ENCODE measurements around the gene GPSM1. TPM values are rescaled to one million over a fixed set of nuclear protein-coding genes. Genes with fewer than 3 reads are reported as not detected.

Gene GPSM1
- total RNA-seq, 1 experiment from 2014 or later: 14.2 TPM

- DNase-seq (ENCODE audit: low spot score) (no peak), ATAC-seq (no peak)
- POLR2A ChIA-PET: no interaction called here
- H3K27me3 Mint-ChIP-seq (ENCODE audit: low read depth): no peaks in the 10 kb centered on the region
- no peak overlapping the region for H3K4me3 Mint-ChIP-seq
- no peaks in the 10 kb centered on the region for H3K36me3 Mint-ChIP-seq
- TF ChIP-seq, protein P1, sequence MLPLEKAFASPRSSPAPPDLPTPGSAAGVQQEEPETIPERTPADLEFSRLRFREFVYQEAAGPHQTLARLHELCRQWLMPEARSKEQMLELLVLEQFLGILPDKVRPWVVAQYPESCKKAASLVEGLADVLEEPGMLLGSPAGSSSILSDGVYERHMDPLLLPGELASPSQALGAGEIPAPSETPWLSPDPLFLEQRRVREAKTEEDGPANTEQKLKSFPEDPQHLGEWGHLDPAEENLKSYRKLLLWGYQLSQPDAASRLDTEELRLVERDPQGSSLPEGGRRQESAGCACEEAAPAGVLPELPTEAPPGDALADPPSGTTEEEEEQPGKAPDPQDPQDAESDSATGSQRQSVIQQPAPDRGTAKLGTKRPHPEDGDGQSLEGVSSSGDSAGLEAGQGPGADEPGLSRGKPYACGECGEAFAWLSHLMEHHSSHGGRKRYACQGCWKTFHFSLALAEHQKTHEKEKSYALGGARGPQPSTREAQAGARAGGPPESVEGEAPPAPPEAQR (CRISPR knock-in tag; IDR thresholded peaks at IDR 0.05): no peak
- TF ChIP-seq, protein P2, sequence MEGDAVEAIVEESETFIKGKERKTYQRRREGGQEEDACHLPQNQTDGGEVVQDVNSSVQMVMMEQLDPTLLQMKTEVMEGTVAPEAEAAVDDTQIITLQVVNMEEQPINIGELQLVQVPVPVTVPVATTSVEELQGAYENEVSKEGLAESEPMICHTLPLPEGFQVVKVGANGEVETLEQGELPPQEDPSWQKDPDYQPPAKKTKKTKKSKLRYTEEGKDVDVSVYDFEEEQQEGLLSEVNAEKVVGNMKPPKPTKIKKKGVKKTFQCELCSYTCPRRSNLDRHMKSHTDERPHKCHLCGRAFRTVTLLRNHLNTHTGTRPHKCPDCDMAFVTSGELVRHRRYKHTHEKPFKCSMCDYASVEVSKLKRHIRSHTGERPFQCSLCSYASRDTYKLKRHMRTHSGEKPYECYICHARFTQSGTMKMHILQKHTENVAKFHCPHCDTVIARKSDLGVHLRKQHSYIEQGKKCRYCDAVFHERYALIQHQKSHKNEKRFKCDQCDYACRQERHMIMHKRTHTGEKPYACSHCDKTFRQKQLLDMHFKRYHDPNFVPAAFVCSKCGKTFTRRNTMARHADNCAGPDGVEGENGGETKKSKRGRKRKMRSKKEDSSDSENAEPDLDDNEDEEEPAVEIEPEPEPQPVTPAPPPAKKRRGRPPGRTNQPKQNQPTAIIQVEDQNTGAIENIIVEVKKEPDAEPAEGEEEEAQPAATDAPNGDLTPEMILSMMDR (IDR thresholded peaks at IDR 0.05): no peak
- TF ChIP-seq TP53 (CRISPR knock-in tag; IDR thresholded peaks at IDR 0.05): no peak
- TF ChIP-seq CREB1 (CRISPR knock-in tag; IDR thresholded peaks at IDR 0.05): no peak
- TF ChIP-seq, protein P3, sequence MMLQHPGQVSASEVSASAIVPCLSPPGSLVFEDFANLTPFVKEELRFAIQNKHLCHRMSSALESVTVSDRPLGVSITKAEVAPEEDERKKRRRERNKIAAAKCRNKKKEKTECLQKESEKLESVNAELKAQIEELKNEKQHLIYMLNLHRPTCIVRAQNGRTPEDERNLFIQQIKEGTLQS (CRISPR knock-in tag; conservative IDR thresholded peaks at IDR 0.05): no peak
- no peak for TF ChIP-seq PRRX2 (CRISPR knock-in tag; IDR thresholded peaks at IDR 0.05)
- TF ChIP-seq ZNF121 (CRISPR knock-in tag; IDR thresholded peaks at IDR 0.05): no peak
- TF ChIP-seq, protein P4, sequence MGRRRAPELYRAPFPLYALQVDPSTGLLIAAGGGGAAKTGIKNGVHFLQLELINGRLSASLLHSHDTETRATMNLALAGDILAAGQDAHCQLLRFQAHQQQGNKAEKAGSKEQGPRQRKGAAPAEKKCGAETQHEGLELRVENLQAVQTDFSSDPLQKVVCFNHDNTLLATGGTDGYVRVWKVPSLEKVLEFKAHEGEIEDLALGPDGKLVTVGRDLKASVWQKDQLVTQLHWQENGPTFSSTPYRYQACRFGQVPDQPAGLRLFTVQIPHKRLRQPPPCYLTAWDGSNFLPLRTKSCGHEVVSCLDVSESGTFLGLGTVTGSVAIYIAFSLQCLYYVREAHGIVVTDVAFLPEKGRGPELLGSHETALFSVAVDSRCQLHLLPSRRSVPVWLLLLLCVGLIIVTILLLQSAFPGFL (CRISPR knock-in tag; IDR thresholded peaks at IDR 0.05; ENCODE audit: borderline replicate concordance): no peak
- no peak for TF ChIP-seq SP1 (CRISPR knock-in tag; conservative IDR thresholded peaks at IDR 0.05)
- no peak for TF ChIP-seq GTF2I (CRISPR knock-in tag; conservative IDR thresholded peaks at IDR 0.05)
- TF ChIP-seq TEAD1 (CRISPR knock-in tag; IDR thresholded peaks at IDR 0.05): no peak
- no peak for TF ChIP-seq ZBTB21 (CRISPR knock-in tag; IDR thresholded peaks at IDR 0.05; ENCODE audit: borderline replicate concordance)
- TF ChIP-seq ZNF423 (CRISPR knock-in tag; IDR thresholded peaks at IDR 0.05): no peak
- TF ChIP-seq, protein P5, sequence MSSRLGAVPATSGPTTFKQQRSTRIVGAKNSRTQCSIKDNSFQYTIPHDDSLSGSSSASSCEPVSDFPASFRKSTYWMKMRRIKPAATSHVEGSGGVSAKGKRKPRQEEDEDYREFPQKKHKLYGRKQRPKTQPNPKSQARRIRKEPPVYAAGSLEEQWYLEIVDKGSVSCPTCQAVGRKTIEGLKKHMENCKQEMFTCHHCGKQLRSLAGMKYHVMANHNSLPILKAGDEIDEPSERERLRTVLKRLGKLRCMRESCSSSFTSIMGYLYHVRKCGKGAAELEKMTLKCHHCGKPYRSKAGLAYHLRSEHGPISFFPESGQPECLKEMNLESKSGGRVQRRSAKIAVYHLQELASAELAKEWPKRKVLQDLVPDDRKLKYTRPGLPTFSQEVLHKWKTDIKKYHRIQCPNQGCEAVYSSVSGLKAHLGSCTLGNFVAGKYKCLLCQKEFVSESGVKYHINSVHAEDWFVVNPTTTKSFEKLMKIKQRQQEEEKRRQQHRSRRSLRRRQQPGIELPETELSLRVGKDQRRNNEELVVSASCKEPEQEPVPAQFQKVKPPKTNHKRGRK (CRISPR knock-in tag; IDR thresholded peaks at IDR 0.05; ENCODE audit: borderline replicate concordance): no peak
- TF ChIP-seq NR3C1 (CRISPR knock-in tag; conservative IDR thresholded peaks at IDR 0.05; ENCODE audit: low read depth): no peak
- TF ChIP-seq, protein P6, sequence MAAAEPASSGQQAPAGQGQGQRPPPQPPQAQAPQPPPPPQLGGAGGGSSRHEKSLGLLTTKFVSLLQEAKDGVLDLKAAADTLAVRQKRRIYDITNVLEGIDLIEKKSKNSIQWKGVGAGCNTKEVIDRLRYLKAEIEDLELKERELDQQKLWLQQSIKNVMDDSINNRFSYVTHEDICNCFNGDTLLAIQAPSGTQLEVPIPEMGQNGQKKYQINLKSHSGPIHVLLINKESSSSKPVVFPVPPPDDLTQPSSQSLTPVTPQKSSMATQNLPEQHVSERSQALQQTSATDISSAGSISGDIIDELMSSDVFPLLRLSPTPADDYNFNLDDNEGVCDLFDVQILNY (CRISPR knock-in tag; IDR thresholded peaks at IDR 0.05): no peak
- CTCF ChIA-PET: interaction anchor here (0.8 to 3.9 kb wide), 8 partner anchors 10 to 152 kb away, joined by 3 to 17 read pairs (median 4); partner anchors contain the start of gene DNLZ
- peaks cover 10% of the 10 kb centered on the region; the same call in 1 of the 2 replicates for H3K9me3 Mint-ChIP-seq
- H3K4me1 Mint-ChIP-seq: peaks cover 3% of the 10 kb centered on the region; the same call in 1 of the 2 replicates
- no peak overlapping the region for H3K27ac Mint-ChIP-seq
Measured at GRCh38 chr9:136322756-136323330, 4.5 kb upstream of the GPSM1 start.

DNA sequence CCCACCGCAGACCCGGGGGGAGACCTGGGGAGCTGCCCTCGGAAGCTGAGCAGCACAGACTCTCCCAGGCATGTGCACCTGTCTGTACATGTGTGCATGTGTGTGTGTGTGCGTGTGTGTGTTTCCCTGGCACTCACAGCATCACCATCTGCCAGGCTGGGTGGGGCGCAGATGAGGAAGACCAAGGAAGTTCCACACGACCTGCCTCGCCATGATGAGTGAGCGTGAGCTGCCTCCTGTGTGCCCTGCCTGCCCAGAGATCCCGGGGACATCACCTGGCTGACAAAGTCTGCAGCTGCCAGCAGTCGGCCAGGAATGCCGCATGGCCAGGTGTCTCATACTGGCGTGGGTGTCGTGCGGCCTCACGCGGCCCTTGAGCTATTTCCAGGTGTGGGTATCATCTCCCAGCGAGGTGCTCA is 4.0 kb upstream of the GPSM1 start:
- POLR2A ChIA-PET: interaction anchor here (1.0 kb wide), 1 partner anchor 40 kb away, joined by 8 read pairs; the partner anchor contains the start of gene DNLZ
- ATAC-seq (no peak), DNase-seq (ENCODE audit: low spot score) (no peak)
- no peaks in the 10 kb centered on the region for H3K36me3 Mint-ChIP-seq
- H3K9me3 Mint-ChIP-seq: peaks cover 10% of the 10 kb centered on the region; the same call in 1 of the 2 replicates
- CTCF ChIA-PET: interaction anchor here (0.8 to 3.9 kb wide), 12 partner anchors 10 to 185 kb away, joined by 3 to 17 read pairs (median 4); partner anchors contain the start of gene DNLZ
- H3K4me1 Mint-ChIP-seq: peaks cover 3% of the 10 kb centered on the region; the same call in 1 of the 2 replicates
- no peaks in the 10 kb centered on the region for H3K27me3 Mint-ChIP-seq (ENCODE audit: low read depth)
- no peak overlapping the region for H3K4me3 Mint-ChIP-seq
- H3K27ac Mint-ChIP-seq: no peak overlapping the region
- TF ChIP-seq TP53 (CRISPR knock-in tag; IDR thresholded peaks at IDR 0.05) (no peak), RORB (CRISPR knock-in tag; IDR thresholded peaks at IDR 0.05) (no peak), E2F1 (CRISPR knock-in tag; IDR thresholded peaks at IDR 0.05) (no peak), ZNF425 (CRISPR knock-in tag; conservative IDR thresholded peaks at IDR 0.05) (no peak), GRHL2 (CRISPR knock-in tag; IDR thresholded peaks at IDR 0.05; ENCODE audit: insufficient replicate concordance, severe bottlenecking) (no peak)

Measured in WTC11 (cell line).